ENCODE data around the gene ERCC5.

ERCC5 gene

DNA sequence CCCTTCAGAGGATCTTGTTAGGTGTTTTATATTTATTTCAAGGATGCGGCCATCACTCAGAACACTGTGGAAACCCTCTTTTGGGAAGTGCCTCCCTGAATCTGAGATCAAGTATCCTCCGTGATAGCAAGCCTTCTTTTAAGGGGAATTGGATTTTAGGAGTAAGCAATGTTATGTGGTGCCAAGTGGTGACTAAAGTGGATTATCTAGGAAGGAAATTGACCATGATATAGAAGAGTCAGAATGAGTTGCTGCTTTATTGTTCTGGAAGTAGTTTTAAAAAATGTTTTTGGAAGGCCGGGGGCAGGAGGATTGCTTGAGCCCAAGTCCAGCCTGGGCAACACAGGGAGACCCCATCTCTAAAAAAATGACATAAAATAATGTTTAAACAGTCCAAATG is 6.7 kb downstream of the ERCC5 start:
- no peak overlapping the region for H3K4me3 ChIP-seq
- H3K27me3 ChIP-seq = no peaks in the 10 kb centered on the region
- intact Hi-C loops (cut with DNase I; ENCODE audit: low total_unique reads) = no loop called here
- no peak overlapping the region for H3K27ac ChIP-seq
- no peak for DNase-seq
- H3K4me1 ChIP-seq = peaks cover 0 to 10% (median 8%) of the 10 kb centered on the region in 4 donors
- no peak for TF ChIP-seq CTCF (IDR thresholded peaks at IDR 0.05)
- H3K36me3 ChIP-seq = peaks cover 34 to 55% (median 42%) of the 10 kb centered on the region in 3 donors
- no peaks in the 10 kb centered on the region for H3K9me3 ChIP-seq

- no peak for TF ChIP-seq CTCF (IDR thresholded peaks at IDR 0.05)
- DNase-seq = no peak
- no peaks in the 10 kb centered on the region for H3K27me3 ChIP-seq
- no peak overlapping the region for H3K4me3 ChIP-seq
- intact Hi-C loops (cut with DNase I; ENCODE audit: low total_unique reads) = no loop called here
- H3K27ac ChIP-seq = no peak overlapping the region
- peaks cover 55 to 72% (median 62%) of the 10 kb centered on the region in 3 donors for H3K36me3 ChIP-seq
- H3K9me3 ChIP-seq = no peaks in the 10 kb centered on the region
- no peaks in the 10 kb centered on the region for H3K4me1 ChIP-seq
These were observed 8.8 kb downstream of the ERCC5 start for GRCh38 chr13:102854675-102855074.

GRCh38 chr13:102856557-102856956 is 10.7 kb downstream of the ERCC5 start:
- H3K27ac ChIP-seq = no peak overlapping the region
- no peak for DNase-seq
- no peak for TF ChIP-seq CTCF (IDR thresholded peaks at IDR 0.05)
- H3K27me3 ChIP-seq = no peaks in the 10 kb centered on the region
- H3K4me1 ChIP-seq = no peaks in the 10 kb centered on the region
- H3K36me3 ChIP-seq = peaks cover 73 to 83% (median 79%) of the 10 kb centered on the region in 3 donors
- no peak overlapping the region for H3K4me3 ChIP-seq
- H3K9me3 ChIP-seq = no peaks in the 10 kb centered on the region
- intact Hi-C loops (cut with DNase I; ENCODE audit: low total_unique reads) = no loop called here

- no peaks in the 10 kb centered on the region for H3K27me3 ChIP-seq
- no peak overlapping the region for H3K4me3 ChIP-seq
- H3K36me3 ChIP-seq = peaks cover 91 to 100% (median 98%) of the 10 kb centered on the region in 3 donors
- intact Hi-C loops (cut with DNase I; ENCODE audit: low total_unique reads) = no loop called here
- H3K27ac ChIP-seq = no peak overlapping the region
- no peak for DNase-seq
- peaks cover 0 to 4% (median 0%) of the 10 kb centered on the region in 4 donors for H3K4me1 ChIP-seq
- TF ChIP-seq CTCF (IDR thresholded peaks at IDR 0.05) = no peak
- no peaks in the 10 kb centered on the region for H3K9me3 ChIP-seq
These were observed 16.9 kb downstream of the ERCC5 start for GRCh38 chr13:102862624-102863210.

DNA sequence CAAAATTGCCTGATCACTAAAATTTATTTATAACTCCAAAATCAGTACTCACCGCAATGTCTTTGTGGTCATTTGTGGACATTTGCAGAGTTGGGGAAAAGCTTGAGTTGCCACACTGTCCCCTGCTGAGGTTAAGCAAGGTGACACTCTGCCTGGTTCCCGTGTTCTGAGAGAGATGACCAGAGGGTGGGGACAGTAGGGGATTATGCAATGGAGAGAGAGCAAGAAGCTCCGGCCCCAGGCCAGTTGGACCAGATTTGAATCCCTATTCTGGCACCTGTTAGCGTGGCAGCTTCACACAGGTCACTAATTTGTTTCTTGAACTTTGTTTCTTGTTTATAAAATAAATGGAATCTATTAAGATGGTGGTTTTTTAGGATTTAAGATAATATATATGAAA is 17.8 kb downstream of the ERCC5 start:
- TF ChIP-seq CTCF (IDR thresholded peaks at IDR 0.05) = no peak
- no peak overlapping the region for H3K27ac ChIP-seq
- H3K27me3 ChIP-seq = no peaks in the 10 kb centered on the region
- DNase-seq = no peak
- H3K36me3 ChIP-seq = peaks cover 91 to 100% (median 96%) of the 10 kb centered on the region in 3 donors
- no peak overlapping the region for H3K4me3 ChIP-seq
- intact Hi-C loops (cut with DNase I; ENCODE audit: low total_unique reads) = no loop called here
- peaks cover 0 to 4% (median 0%) of the 10 kb centered on the region in 4 donors for H3K4me1 ChIP-seq
- H3K9me3 ChIP-seq = no peaks in the 10 kb centered on the region
